Stimulated activated naive CD8-positive, alpha-beta T cell treated with anti-CD3 and anti-CD28 coated beads, Interleukin-15, amount 100 ng/mL, for 72 hours (primary cell): ENCODE results near the gene FBXO31.
"Not testable (repeated sequence)": the region's sequence is repeated elsewhere in the genome, so short reads cannot be mapped to it uniquely, and the experiment has no call there.

ENCODE experiments used
- ATAC-seq: fragments of 150-1000 bp; cut with Tn5 transposase; 2 replicates; pipeline ENCODE4 v1.10.0; 2021; ENCODE audit warnings: mild to moderate bottlenecking, moderate library complexity
- DNase-seq, 2 donors: peaks; one replicate each; pipeline ENCODE4 v3.0.0; 2021 to 2022
- H3K27ac Mint-ChIP-seq, 2 donors: one replicate each; pipeline ENCODE4 v1.8.0; 2022; ENCODE audit warnings: mild to moderate bottlenecking in 2 of 2, mixed read lengths in 2 of 2, moderate library complexity in 2 of 2
- H3K27me3 Mint-ChIP-seq: one replicate; pipeline ENCODE4 v1.8.0; 2022; ENCODE audit warnings: mixed read lengths
- H3K4me1 Mint-ChIP-seq: one replicate; pipeline ENCODE4 v1.8.0; 2022; ENCODE audit warnings: mild to moderate bottlenecking, mixed read lengths
- H3K4me3 Mint-ChIP-seq, 2 donors: one replicate each; pipeline ENCODE4 v1.8.0; 2022; ENCODE audit warnings: mild to moderate bottlenecking in 2 of 2, mixed read lengths in 2 of 2, moderate library complexity in 1 of 2
- H3K9me3 Mint-ChIP-seq, 2 donors: one replicate each; pipeline ENCODE4 v1.8.0; 2022; ENCODE audit warnings: mixed read lengths in 2 of 2

The FBXO31 gene

GRCh38 chr16:87362828-87363559 is 20.6 kb downstream of the FBXO31 start:
- not testable (repeated sequence) for H3K4me3 Mint-ChIP-seq, ATAC-seq, H3K9me3 Mint-ChIP-seq, H3K27me3 Mint-ChIP-seq, DNase-seq
- Mint-ChIP-seq H3K27ac (peak overlapping the region in 1 of 2 donors; percentile 71), H3K4me1 (peaks cover 44% of the 10 kb centered on the region)

DNA sequence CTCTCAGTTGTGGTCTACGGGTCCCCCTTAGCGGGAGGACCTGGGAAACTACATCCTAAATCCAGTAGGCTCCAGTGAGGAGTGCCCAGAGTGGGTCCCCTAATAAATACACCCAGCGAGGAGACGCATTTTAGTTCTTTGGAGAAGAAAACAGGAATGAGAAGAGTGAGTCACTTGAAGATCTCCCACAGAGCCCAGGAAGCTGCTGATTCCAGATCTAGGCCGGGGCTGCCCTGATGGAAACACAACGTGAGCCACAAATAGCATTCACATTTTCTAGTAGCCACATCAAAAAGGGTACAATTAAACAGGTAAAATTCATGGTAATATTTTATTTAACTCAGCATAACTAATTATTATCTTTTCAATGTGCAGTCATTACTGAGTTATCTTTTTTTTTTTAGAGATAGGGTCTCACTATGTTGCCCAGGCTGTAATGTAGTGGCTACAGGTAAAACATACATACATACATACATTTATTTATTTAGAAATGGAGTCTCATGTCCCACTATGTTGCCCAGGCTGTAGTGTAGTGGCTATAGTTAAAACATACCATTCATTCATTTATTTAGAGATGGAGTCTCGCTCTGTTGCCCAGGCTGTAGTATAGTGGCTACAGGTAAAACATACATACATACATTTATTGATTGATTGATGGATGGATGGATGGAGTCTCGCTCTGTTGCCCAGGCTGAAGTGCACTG is 21.5 kb downstream of the FBXO31 start:
- Mint-ChIP-seq H3K27ac (peak overlapping the region in 1 of 2 donors; percentile 71), H3K4me1 (peaks cover 35% of the 10 kb centered on the region), H3K4me3 (no peak overlapping the region), H3K9me3 (no peaks in the 10 kb centered on the region), H3K27me3 (no peaks in the 10 kb centered on the region)
- no peak for DNase-seq
- no peak for ATAC-seq

- DNase-seq (no peak), ATAC-seq (no peak)
- H3K4me3 Mint-ChIP-seq = no peak overlapping the region
- peaks cover 28% of the 10 kb centered on the region for H3K4me1 Mint-ChIP-seq
- no peaks in the 10 kb centered on the region for H3K27me3 Mint-ChIP-seq
- no peaks in the 10 kb centered on the region for H3K9me3 Mint-ChIP-seq
- H3K27ac Mint-ChIP-seq = peak overlapping the region in 1 of 2 donors; percentile 67
Observed at GRCh38 chr16:87360862-87361610, 22.5 kb downstream of the FBXO31 start.

DNA sequence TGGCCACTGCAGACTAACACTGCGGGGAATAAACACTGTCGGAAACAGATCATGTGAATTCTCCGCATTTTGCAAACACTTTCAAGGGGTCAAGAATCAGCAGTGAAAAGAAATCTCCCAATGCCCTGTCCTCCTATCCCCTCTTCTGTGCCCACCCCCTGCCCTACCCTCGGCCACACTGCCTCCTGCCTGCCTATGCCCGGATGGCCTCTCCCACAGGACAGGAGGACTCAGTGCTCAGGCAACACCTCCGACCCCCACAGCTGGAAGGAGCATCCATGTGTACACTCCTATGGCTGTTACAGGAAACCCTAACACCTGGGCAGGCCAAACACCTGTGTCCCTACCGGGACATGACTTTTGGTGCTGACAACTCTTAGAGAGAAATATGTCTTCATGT is 24.5 kb downstream of the FBXO31 start:
- peak overlapping the region in 1 of 2 donors; percentile 71 for H3K27ac Mint-ChIP-seq

DNA sequence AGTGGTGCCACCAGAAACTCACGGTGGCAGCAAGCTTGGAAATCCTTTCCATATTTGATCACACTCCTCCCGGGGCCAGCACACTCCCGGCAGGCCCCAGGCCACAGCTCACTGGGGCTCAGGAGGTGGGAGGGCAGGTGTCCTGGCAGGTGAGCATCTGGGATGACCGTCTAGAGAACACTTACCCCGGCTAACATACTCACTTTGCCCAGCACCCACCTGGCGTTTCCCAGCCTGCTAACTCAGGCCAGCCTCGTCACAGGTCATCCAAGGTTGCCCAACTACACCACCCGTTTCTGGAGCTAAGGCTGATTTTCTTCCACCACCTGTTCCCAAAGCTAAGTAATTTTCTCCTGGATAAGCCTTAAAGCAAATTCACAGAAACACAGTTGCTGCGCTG is 24.9 kb downstream of the FBXO31 start:
- Mint-ChIP-seq H3K4me1 (peaks cover 9% of the 10 kb centered on the region), H3K4me3 (no peak overlapping the region), H3K27me3 (no peaks in the 10 kb centered on the region), H3K27ac (peak overlapping the region in 1 of 2 donors; percentile 42), H3K9me3 (no peaks in the 10 kb centered on the region)
- ATAC-seq = no peak
- no peak for DNase-seq

More for the DNA sequence above, 24.5 kb downstream of the FBXO31 start:
- Mint-ChIP-seq H3K9me3 (no peaks in the 10 kb centered on the region), H3K27me3 (no peaks in the 10 kb centered on the region), H3K4me3 (no peak overlapping the region), H3K4me1 (peaks cover 14% of the 10 kb centered on the region)
- ATAC-seq = no peak
- no peak for DNase-seq

DNA sequence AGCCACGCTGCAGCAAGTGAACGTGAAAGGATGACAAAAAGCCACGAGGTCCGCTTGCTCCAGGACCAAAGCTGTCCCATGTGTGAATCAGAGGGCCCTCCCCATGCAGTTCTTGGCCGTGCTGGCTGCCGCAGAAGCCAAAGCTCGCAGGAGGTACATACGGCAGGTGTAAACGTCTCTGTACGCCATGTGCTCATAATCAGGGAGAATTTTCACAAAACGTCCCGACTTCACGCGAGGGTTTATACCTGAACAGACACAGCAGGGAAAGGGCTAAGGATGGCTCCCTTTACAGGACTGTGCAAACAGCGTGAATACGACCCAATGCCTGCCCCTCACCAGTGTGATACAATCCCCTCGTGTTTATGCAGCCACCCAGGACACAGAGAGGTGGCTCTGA is 25.3 kb downstream of the FBXO31 start:
- Mint-ChIP-seq H3K27me3 (no peaks in the 10 kb centered on the region), H3K27ac (no peak overlapping the region), H3K4me1 (peaks cover 6% of the 10 kb centered on the region), H3K4me3 (no peak overlapping the region), H3K9me3 (no peaks in the 10 kb centered on the region)
- DNase-seq (no peak), ATAC-seq (no peak)

GRCh38 chr16:87356491-87356853 is 27.1 kb downstream of the FBXO31 start:
- peaks cover 6% of the 10 kb centered on the region for H3K4me1 Mint-ChIP-seq
- H3K27ac Mint-ChIP-seq = peak overlapping the region; percentile 12 to 49

DNA sequence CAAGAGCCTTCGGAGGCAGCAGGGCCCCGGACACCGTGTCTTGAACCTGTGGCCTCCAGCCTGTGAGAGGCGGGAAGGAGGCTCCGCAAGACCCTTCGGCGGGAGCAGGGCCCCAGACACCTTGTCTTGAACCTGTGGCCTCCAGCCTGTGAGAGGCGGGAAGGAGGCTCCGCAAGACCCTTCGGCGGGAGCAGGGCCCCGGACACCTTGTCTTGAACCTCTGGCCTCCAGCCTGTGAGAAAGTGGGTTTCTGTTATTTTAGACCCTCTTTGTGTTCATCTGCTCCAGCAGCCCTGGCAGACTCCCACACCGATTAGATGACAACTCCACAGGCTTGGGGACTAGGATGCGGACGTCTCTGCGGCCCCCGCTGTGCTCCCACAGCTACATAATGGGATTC is 30.0 kb downstream of the FBXO31 start:
- no peaks in the 10 kb centered on the region for H3K27me3 Mint-ChIP-seq
- no peaks in the 10 kb centered on the region for H3K4me1 Mint-ChIP-seq

More at GRCh38 chr16:87356491-87356853, 27.1 kb downstream of the FBXO31 start:
- H3K27me3 Mint-ChIP-seq = no peaks in the 10 kb centered on the region
- ATAC-seq = no peak
- H3K9me3 Mint-ChIP-seq = no peaks in the 10 kb centered on the region
- no peak overlapping the region for H3K4me3 Mint-ChIP-seq
- no peak for DNase-seq

DNA sequence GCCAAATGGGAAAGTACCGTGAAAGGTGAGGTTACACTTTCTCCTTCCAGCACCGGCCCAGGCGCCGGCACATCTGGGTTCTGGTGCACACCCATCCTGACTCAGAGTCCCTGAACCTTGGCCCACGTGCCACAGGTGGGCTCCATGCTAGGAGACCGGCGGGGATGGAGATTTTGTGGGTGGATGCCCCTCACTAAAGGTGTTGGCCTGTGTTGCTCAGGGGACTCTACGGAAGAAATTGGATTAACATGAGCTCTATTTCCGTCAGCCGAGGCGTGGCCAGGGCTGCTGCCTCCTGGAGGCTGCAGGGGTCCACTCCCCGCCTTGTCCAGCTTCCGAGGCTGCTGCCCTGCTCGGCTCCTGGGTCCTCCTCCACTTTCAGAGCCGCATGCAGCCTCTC is 30.8 kb downstream of the FBXO31 start:
- no peaks in the 10 kb centered on the region for H3K27me3 Mint-ChIP-seq
- peaks cover 8% of the 10 kb centered on the region for H3K4me1 Mint-ChIP-seq
- no peak overlapping the region for H3K4me3 Mint-ChIP-seq
- DNase-seq = no peak
- H3K27ac Mint-ChIP-seq = no peak overlapping the region
- H3K9me3 Mint-ChIP-seq = no peaks in the 10 kb centered on the region
- ATAC-seq = no peak

More for the DNA sequence above, 30.0 kb downstream of the FBXO31 start:
- Mint-ChIP-seq H3K9me3 (no peaks in the 10 kb centered on the region), H3K4me3 (no peak overlapping the region), H3K27ac (no peak overlapping the region)
- ATAC-seq (no peak), DNase-seq (no peak)

DNA sequence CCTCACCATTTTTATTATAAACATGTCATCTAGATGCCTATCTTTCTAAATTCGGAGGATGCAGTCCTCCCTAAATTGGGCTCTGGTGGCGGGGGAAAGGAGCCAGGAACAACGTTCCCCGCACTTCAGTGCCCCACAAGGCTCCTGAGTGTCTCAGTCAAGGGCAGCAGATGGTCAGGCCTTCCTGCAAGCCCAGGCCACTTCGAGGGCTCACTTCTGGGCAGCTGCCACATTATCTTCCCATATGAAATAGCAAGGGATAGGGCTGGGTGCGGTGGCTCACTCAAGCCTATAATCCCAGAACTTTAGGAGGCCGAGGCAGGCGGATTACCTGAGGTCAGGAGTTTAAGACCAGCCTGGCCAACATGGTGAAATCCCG is 32.3 kb downstream of the FBXO31 start:
- ATAC-seq (no peak), DNase-seq (no peak)
- Mint-ChIP-seq H3K9me3 (no peaks in the 10 kb centered on the region), H3K4me1 (peaks cover 8% of the 10 kb centered on the region), H3K27me3 (no peaks in the 10 kb centered on the region), H3K4me3 (no peak overlapping the region), H3K27ac (peak overlapping the region in 1 of 2 donors; percentile 44)

DNA sequence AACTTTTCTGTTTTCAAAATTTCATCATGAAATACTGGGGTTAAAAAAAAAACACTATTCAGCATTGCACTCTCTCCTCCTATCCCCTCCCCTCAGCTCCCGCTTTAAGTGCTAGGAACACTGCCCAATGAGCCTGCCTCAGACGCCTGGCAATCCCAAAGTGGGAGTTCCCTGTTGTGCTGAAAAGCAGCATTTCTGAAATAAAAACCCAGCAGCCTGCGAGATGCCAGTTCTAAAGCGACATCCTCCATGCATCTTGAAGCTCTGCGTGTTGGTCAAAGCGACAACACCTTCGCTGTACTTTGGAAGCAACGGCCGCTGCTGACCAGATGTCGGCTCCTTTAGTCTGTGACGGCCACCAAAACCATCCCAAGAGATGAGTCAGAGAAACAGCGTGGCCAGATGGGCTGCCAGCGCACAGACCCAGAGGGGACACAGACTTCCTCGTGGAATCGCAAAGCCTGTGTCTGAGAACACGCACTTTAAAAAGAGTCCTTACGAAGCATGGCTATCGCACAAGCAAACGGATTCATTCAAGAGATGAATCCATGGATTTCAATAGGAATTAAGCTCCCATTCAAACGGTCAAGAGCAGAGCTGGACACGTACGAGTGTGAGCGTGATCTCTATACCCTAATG is 32.8 kb downstream of the FBXO31 start:
- no peak for DNase-seq
- Mint-ChIP-seq H3K9me3 (no peaks in the 10 kb centered on the region), H3K4me1 (peaks cover 12% of the 10 kb centered on the region), H3K4me3 (no peak overlapping the region), H3K27me3 (no peaks in the 10 kb centered on the region), H3K27ac (no peak overlapping the region)
- ATAC-seq = no peak

DNA sequence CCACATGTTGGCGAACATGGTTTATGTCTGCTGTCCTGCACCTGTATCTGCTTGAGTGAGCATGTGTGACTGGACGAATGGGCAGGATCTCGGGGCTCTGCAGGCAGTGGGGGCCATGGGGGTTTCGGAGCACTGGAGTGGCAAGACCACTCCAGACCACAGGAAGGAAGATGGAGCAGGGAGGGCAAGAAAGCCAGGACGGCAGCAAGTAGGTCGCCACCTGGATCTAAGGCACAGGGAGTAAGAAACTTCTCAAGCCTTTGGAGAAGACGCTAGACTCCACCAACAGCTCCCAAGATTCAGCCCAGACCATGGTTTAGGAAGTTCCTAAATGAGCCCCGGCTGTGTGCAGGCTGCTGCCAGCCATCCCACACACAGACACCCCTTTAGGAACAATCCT is 33.5 kb downstream of the FBXO31 start:
- no peaks in the 10 kb centered on the region for H3K9me3 Mint-ChIP-seq
- H3K27ac Mint-ChIP-seq = peak overlapping the region in 1 of 2 donors; percentile 1
- H3K4me3 Mint-ChIP-seq = no peak overlapping the region
- no peak for DNase-seq
- peaks cover 20% of the 10 kb centered on the region for H3K4me1 Mint-ChIP-seq
- ATAC-seq = no peak
- H3K27me3 Mint-ChIP-seq = no peaks in the 10 kb centered on the region

DNA sequence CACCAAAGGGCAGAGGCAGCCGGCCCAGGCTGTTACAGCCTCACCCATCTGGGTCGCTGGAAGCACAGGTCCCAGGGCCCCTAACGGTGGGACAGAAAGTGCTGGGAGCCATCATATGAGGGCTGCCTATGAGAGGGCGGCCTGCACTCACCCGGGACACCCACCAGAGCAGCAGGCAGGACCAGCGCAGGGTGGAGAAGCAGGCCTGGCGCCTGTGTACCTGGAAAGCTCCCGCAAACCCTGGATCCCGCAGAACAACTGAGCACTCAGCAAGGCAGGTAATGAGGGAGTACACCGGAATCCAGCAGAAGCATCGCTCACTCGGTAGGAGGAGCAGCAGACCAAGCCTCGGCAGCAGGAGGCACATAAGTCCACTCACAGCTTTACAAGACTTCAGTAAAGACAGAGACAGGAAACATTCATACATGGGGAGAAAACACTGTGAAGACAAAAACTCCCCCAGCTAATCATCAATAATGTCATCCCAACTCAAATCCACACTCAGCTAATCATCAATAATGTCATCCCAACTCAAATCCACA is 34.9 kb downstream of the FBXO31 start:
- H3K4me3 Mint-ChIP-seq = no peak overlapping the region
- H3K4me1 Mint-ChIP-seq = peaks cover 34% of the 10 kb centered on the region
- no peaks in the 10 kb centered on the region for H3K9me3 Mint-ChIP-seq
- peak overlapping the region in 1 of 2 donors; percentile 67 for H3K27ac Mint-ChIP-seq
- no peak for DNase-seq
- H3K27me3 Mint-ChIP-seq = no peaks in the 10 kb centered on the region
- no peak for ATAC-seq

- H3K4me1 Mint-ChIP-seq = peaks cover 40% of the 10 kb centered on the region
- no peaks in the 10 kb centered on the region for H3K27me3 Mint-ChIP-seq
- DNase-seq (no peak), ATAC-seq (no peak)
- no peak overlapping the region for H3K4me3 Mint-ChIP-seq
- H3K9me3 Mint-ChIP-seq = no peaks in the 10 kb centered on the region
- H3K27ac Mint-ChIP-seq = peak overlapping the region; percentile 58 to 67
Observed at GRCh38 chr16:87347932-87348615, 35.5 kb downstream of the FBXO31 start.
